ENCODE data around the gene ZNF784.

The ZNF784 gene

GRCh38 chr19:55621673-55622231 is 2.6 kb downstream of the ZNF784 start:
- DNase-seq (ENCODE audit: low read depth in 2 of 3, low spot score in 2 of 3), result no peak

- DNase-seq (ENCODE audit: low read depth in 2 of 3, low spot score in 2 of 3), result no peak
Measured at GRCh38 chr19:55621205-55621672, 3.1 kb downstream of the ZNF784 start.

- no peak for DNase-seq (ENCODE audit: low read depth in 2 of 3, low spot score in 2 of 3)
Measured at GRCh38 chr19:55620410-55621204, 3.8 kb downstream of the ZNF784 start.

- DNase-seq (ENCODE audit: low read depth in 2 of 3, low spot score in 2 of 3), result no peak
Measured at GRCh38 chr19:55619286-55619685, 5.1 kb downstream of the ZNF784 start.

- no peak for DNase-seq (ENCODE audit: low read depth in 2 of 3, low spot score in 2 of 3)
Measured at GRCh38 chr19:55618426-55618825, 5.9 kb downstream of the ZNF784 start.

GRCh38 chr19:55617426-55617825 is 6.9 kb downstream of the ZNF784 start:
- DNase-seq (ENCODE audit: low read depth in 2 of 3, low spot score in 2 of 3), result no peak

- no peak for DNase-seq (ENCODE audit: low read depth in 2 of 3, low spot score in 2 of 3)
Measured at GRCh38 chr19:55616395-55616875, 7.9 kb downstream of the ZNF784 start.

- no peak for DNase-seq (ENCODE audit: low read depth in 2 of 3, low spot score in 2 of 3)
Measured at GRCh38 chr19:55615543-55616394, 8.6 kb downstream of the ZNF784 start.

- no peak for DNase-seq (ENCODE audit: low read depth in 2 of 3, low spot score in 2 of 3)
Measured at GRCh38 chr19:55614711-55615542, 9.4 kb downstream of the ZNF784 start.

- DNase-seq (ENCODE audit: low read depth in 2 of 3, low spot score in 2 of 3), result no peak
Measured at GRCh38 chr19:55613930-55614710, 10.2 kb downstream of the ZNF784 start.

- DNase-seq (ENCODE audit: low read depth in 2 of 3, low spot score in 2 of 3), result no peak
Measured at GRCh38 chr19:55613396-55613795, 11.0 kb downstream of the ZNF784 start.

- no peak for DNase-seq (ENCODE audit: low read depth in 2 of 3, low spot score in 2 of 3)
Measured at GRCh38 chr19:55611983-55612645, 12.3 kb downstream of the ZNF784 start.

- no peak for DNase-seq (ENCODE audit: low read depth in 2 of 3, low spot score in 2 of 3)
Measured at GRCh38 chr19:55611300-55611982, 12.9 kb downstream of the ZNF784 start.

GRCh38 chr19:55609326-55609725 is 15.0 kb downstream of the ZNF784 start:
- no peak for DNase-seq (ENCODE audit: low read depth in 2 of 3, low spot score in 2 of 3)

GRCh38 chr19:55606817-55607216 is 17.5 kb downstream of the ZNF784 start:
- DNase-seq (ENCODE audit: low read depth in 2 of 3, low spot score in 2 of 3), result no peak

GRCh38 chr19:55606471-55606787 is 17.9 kb downstream of the ZNF784 start:
- no peak for DNase-seq (ENCODE audit: low read depth in 2 of 3, low spot score in 2 of 3)

GRCh38 chr19:55605637-55606470 is 18.5 kb downstream of the ZNF784 start, which contains the start of gene ZNF865:
Gene ZNF865 (plus strand): TSS chr19:55605647. CDS start chr19:55613619, 7,972 bp downstream.
- peak in 2 of 3 experiments; percentile 33 to 51 for DNase-seq (ENCODE audit: low read depth in 2 of 3, low spot score in 2 of 3)

GRCh38 chr19:55605207-55605636 is 19.1 kb downstream of the ZNF784 start:
- peak; percentile 91 to 99 (median 97) for DNase-seq (ENCODE audit: low read depth in 2 of 3, low spot score in 2 of 3)
